ENCODE measurements around the gene ID4.

GRCh38 chr6:19880066-19880465 lies 42.9 kb downstream of the ID4 start:
- TF ChIP-seq CTCF (conservative IDR thresholded peaks at IDR 0.05; ENCODE audit: low read length): no peak
- TF ChIP-seq EZH2phosphoT487 (IDR thresholded peaks at IDR 0.05; ENCODE audit: borderline replicate concordance): no peak

Measured in Loucy (cell line).